Large intestine (tissue), 3 donors: ENCODE data around the gene CIC. TPM values are rescaled to one million over a fixed set of nuclear protein-coding genes. Genes with fewer than 3 reads are reported as not detected.

ENCODE experiments used
- DNase-seq, 2 donors: peaks; one replicate each; pipeline versions ENCODE4 v3.0.0 to v3.0.0-alpha.2; 2013
- H3K27ac ChIP-seq: one replicate; pipeline ENCODE4 v1.5.1; 2013; ENCODE audit warnings: low read length
- H3K27me3 ChIP-seq: 2 replicates; pipeline ENCODE4 v1.6.1; 2013; ENCODE audit warnings: low read length; ENCODE audit not compliant: control insufficient read depth, insufficient read depth
- H3K36me3 ChIP-seq: 2 replicates; pipeline ENCODE4 v1.6.1; 2013; ENCODE audit warnings: low read length; ENCODE audit not compliant: control insufficient read depth, insufficient read depth
- H3K4me1 ChIP-seq: one replicate; pipeline ENCODE4 v1.6.1; 2013; ENCODE audit warnings: low read length; ENCODE audit not compliant: control insufficient read depth, insufficient read depth
- H3K4me3 ChIP-seq: one replicate; pipeline ENCODE4 v1.5.1; 2013; ENCODE audit warnings: low read length
- H3K9me3 ChIP-seq: one replicate; pipeline ENCODE4 v1.6.1; 2013; ENCODE audit warnings: mild to moderate bottlenecking, low read depth, low read length, moderate library complexity; ENCODE audit not compliant: control insufficient read depth
- WGBS: methylation state at CpG from one replicate; pipeline ENCODE4 v1.1.5; 2013; ENCODE audit warnings: low lambda C conversion rate; ENCODE audit not compliant: insufficient coverage; 5-methylcytosine and 5-hydroxymethylcytosine counted together
- polyA plus RNA-seq: library from polyadenylated mRNA; unstranded; fragments of 120-200 nt; gene quantifications from one replicate; pipeline ENCODE4 v1.2.1, GENCODE V29; 2013

Gene CIC
- polyA plus RNA-seq, 1 donor, result 43.4 TPM

GRCh38 chr19:42294471-42295137, 25.6 kb downstream of the CIC start:
- Histone ChIP-seq H3K27me3 (no peaks in the 10 kb centered on the region), H3K9me3 (peaks cover 3% of the 10 kb centered on the region), H3K27ac (no peak overlapping the region), H3K4me1 (peaks cover 25% of the 10 kb centered on the region), H3K36me3 (peaks cover 62% of the 10 kb centered on the region), H3K4me3 (no peak overlapping the region)
- WGBS, result no CpG with 5 or more reads among the region's 24 CpGs
- DNase-seq, result no peak

- no peaks in the 10 kb centered on the region for H3K27me3 ChIP-seq
- peaks cover 25% of the 10 kb centered on the region for H3K4me1 ChIP-seq
- H3K36me3 ChIP-seq, result peaks cover 57% of the 10 kb centered on the region
- H3K9me3 ChIP-seq, result peaks cover 3% of the 10 kb centered on the region
- WGBS, result no CpG with 5 or more reads among the region's 5 CpGs
- no peak overlapping the region for H3K4me3 ChIP-seq
- DNase-seq, result no peak
- no peak overlapping the region for H3K27ac ChIP-seq
Observed at GRCh38 chr19:42295342-42295741, 26.3 kb downstream of the CIC start.

DNA sequence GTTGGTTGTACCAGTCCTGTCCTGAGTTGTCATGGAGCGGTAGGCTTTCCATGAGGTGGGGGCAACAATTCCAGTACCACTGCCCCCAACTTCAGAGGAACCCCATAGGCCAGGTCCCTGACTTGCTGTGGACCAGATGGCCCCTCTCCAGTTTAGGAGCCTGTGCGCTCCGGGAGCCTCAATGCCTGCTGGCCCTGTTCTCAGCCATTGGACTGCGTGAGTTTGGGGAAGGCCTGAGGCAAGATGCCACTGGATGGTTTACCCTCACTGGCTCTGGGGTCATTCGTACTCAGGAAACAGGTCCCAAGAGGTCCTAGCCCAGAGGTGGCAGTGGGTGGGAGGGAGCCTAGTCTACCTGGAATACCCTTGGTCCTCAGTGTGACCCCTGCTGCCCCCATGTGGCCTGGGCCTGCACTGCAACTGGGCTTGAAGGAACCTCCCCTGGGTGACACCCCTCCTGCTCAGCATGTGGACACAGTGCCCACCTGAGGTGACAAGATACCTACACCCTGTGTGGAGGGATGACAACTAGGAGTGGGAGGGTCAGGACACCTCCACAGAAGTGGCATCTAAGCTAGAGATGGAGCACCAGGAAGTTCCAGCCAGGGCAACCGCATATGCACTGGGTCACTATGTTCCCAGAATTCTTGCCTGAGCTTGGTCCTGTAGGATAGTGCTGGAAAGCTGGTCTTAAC, 26.9 kb downstream of the CIC start:
- Histone ChIP-seq H3K27me3 (no peaks in the 10 kb centered on the region), H3K9me3 (peaks cover 3% of the 10 kb centered on the region), H3K4me3 (no peak overlapping the region), H3K36me3 (peaks cover 50% of the 10 kb centered on the region), H3K27ac (no peak overlapping the region), H3K4me1 (peaks cover 20% of the 10 kb centered on the region)
- DNase-seq, result peak; percentile 68 to 75
- no CpG with 5 or more reads among the region's 6 CpGs for WGBS

GRCh38 chr19:42297039-42297438, 28.0 kb downstream of the CIC start:
- H3K9me3 ChIP-seq, result peaks cover 3% of the 10 kb centered on the region
- WGBS, result no CpG with 5 or more reads among the region's 15 CpGs
- peaks cover 18% of the 10 kb centered on the region for H3K4me1 ChIP-seq
- peaks cover 41% of the 10 kb centered on the region for H3K36me3 ChIP-seq
- no peak overlapping the region for H3K4me3 ChIP-seq
- no peak for DNase-seq
- H3K27ac ChIP-seq, result no peak overlapping the region
- no peaks in the 10 kb centered on the region for H3K27me3 ChIP-seq

DNA sequence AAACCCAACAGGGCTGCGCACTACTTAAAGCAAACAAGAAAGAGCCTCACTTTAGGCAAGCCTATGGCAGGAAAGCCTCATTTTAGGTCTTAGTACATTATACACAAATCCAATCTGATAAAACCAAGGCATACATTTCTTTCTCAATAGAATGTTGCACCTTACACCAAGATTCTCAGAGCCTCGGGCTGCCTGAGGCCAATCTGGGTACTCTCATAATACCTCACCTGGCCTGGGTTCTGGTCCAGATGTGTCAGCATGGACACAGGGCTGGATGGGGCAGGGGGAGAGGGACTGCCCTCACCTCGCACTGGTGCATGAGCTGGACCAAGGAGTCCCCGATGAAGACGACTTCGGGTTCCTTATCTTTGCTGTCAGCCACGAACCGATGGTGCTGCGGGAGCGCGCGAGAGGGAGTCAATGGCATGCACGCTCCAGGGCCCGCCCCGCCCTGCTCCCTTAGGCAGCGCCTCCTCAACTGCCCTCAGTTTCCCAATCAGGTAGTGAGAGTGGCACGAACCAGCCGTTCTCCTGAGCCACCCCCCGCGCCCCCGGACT, 32.7 kb downstream of the CIC start, which contains the start of gene PRR19:
Gene PRR19 (plus strand): TSS at position 487 of the 558 bp plus-strand sequence. CDS start 7,453 bp downstream, outside the sequence.
- no peaks in the 10 kb centered on the region for H3K27me3 ChIP-seq
- H3K9me3 ChIP-seq, result no peaks in the 10 kb centered on the region
- peak within 1 kb of the TSS; percentile 86 for H3K4me3 ChIP-seq
- peaks cover 18% of the 10 kb centered on the region for H3K4me1 ChIP-seq
- peaks cover 5% of the 10 kb centered on the region for H3K36me3 ChIP-seq
- no CpG with 5 or more reads among the region's 21 CpGs for WGBS
- peak within 1 kb of the TSS; percentile 71 for H3K27ac ChIP-seq
- no peak for DNase-seq

GRCh38 chr19:42303101-42303464, 34.0 kb downstream of the CIC start:
- H3K27me3 ChIP-seq, result no peaks in the 10 kb centered on the region
- WGBS, result no CpG with 5 or more reads among the region's 11 CpGs
- peak overlapping the region; percentile 86 for H3K4me3 ChIP-seq
- no peaks in the 10 kb centered on the region for H3K9me3 ChIP-seq
- H3K36me3 ChIP-seq, result peaks cover 2% of the 10 kb centered on the region
- no peak for DNase-seq
- H3K4me1 ChIP-seq, result peaks cover 18% of the 10 kb centered on the region
- no peak overlapping the region for H3K27ac ChIP-seq

GRCh38 chr19:42303876-42304275, 34.8 kb downstream of the CIC start:
- H3K4me3 ChIP-seq, result no peak overlapping the region
- no CpG with 5 or more reads among the region's 8 CpGs for WGBS

GRCh38 chr19:42306646-42307045, 37.6 kb downstream of the CIC start:
- H3K27ac ChIP-seq, result no peak overlapping the region
- H3K36me3 ChIP-seq, result no peaks in the 10 kb centered on the region
- peaks cover 10% of the 10 kb centered on the region for H3K4me1 ChIP-seq
- H3K9me3 ChIP-seq, result no peaks in the 10 kb centered on the region
- DNase-seq, result no peak
- WGBS, result no CpG with 5 or more reads among the region's 22 CpGs
- H3K4me3 ChIP-seq, result no peak overlapping the region
- peaks cover 2% of the 10 kb centered on the region for H3K27me3 ChIP-seq

More at GRCh38 chr19:42303876-42304275, 34.8 kb downstream of the CIC start:
- Histone ChIP-seq H3K9me3 (no peaks in the 10 kb centered on the region), H3K27ac (no peak overlapping the region), H3K4me1 (peaks cover 18% of the 10 kb centered on the region), H3K27me3 (no peaks in the 10 kb centered on the region), H3K36me3 (peaks cover 2% of the 10 kb centered on the region)
- DNase-seq, result no peak

DNA sequence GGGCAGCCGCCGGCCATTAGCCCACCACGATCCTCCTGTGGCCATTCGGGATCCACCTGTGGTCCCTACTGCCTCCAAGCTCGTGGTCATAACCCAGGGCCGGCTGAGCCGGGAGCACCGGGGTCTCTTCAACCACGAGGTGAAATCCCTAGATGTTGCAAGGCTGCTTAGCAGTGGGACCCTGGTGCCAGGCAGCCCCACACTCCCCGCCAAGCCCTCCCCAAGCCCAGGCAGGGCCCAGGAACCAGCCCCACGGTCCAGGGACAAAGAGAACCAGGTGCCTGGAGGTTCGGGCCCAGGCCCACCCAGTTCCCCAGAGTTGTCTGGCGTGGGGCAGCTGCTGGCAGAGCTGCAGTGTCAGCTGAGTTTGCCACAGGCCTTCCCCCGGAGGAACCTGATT, 40.6 kb downstream of the CIC start:
- WGBS, result no CpG with 5 or more reads among the region's 14 CpGs

DNA sequence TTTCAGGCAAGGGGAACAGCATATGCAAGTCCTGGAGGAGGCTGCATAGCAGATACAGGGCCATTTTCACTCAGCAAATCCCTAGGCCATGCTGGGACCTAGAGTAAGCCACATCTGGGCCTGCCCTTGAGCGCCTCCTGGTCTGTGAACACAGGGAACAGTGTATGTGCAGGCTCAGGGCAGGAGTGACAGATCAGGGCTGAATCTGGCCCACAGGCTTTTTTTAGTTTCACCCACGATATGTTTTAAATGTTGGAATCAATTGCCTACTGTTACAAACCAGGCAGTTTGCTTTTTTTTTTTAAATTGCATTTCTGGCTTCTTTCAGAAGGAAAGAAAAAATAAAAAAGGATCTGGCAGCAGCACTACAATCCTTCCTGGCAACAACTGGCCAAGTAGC, 42.6 kb downstream of the CIC start:
- DNase-seq, result no peak
- Histone ChIP-seq H3K9me3 (peaks cover 3% of the 10 kb centered on the region), H3K36me3 (no peaks in the 10 kb centered on the region), H3K27ac (no peak overlapping the region), H3K4me3 (no peak overlapping the region), H3K4me1 (peaks cover 2% of the 10 kb centered on the region), H3K27me3 (peaks cover 40% of the 10 kb centered on the region)
- no CpG with 5 or more reads among the region's 2 CpGs for WGBS

More for the DNA sequence above, 40.6 kb downstream of the CIC start:
- Histone ChIP-seq H3K36me3 (no peaks in the 10 kb centered on the region), H3K4me3 (no peak overlapping the region), H3K27ac (no peak overlapping the region), H3K27me3 (peaks cover 28% of the 10 kb centered on the region), H3K9me3 (peaks cover 3% of the 10 kb centered on the region), H3K4me1 (peaks cover 2% of the 10 kb centered on the region)
- no peak for DNase-seq
